HepG2 (cell line): ENCODE data around the gene SHMT1. TPM values are rescaled to one million over a fixed set of nuclear protein-coding genes. Genes with fewer than 3 reads are reported as not detected.

Experiments
- microRNA-seq: library from miRNA; unstranded; fragments of <30 nt; microRNA quantifications from one replicate; pipeline ENCODE4, GENCODE V29; 2020
- polyA plus RNA-seq, 8 experiments: library from polyadenylated mRNA; depleted of rRNA in 3 of 8; stranded (reverse) in 7 of 8; unstranded in 1 of 8; fragments of >200 nt; fragmentation: Illumina TruSeq in 4 of 8; extraction: Trizol in 4 of 8; gene quantifications; 2 replicates each; pipeline versions ENCODE4 v1.2.1 to v1.2.3, GENCODE V29; 2011 to 2016; ENCODE audit warnings: low read depth in 4 of 8, missing spikeins in 1 of 8, mixed read lengths in 1 of 8; ENCODE audit not compliant: insufficient read depth in 1 of 8
- small RNA-seq, 3 experiments: library from RNA; depleted of rRNA; stranded (forward); fragments of <200 nt; gene quantifications; one replicate each; pipeline ENCODE3, GENCODE V24; 2012; ENCODE audit warnings: low read depth in 2 of 3, low replicate concordance in 1 of 3; ENCODE audit not compliant: insufficient read length in 3 of 3, insufficient read depth in 2 of 3
- total RNA-seq, 5 experiments: library from RNA; depleted of rRNA; stranded (reverse); fragments of >200 nt; fragmentation: Illumina TruSeq; extraction: Trizol; gene quantifications; 2 replicates each; pipeline ENCODE4 v1.2.3, GENCODE V29; 2016; ENCODE audit warnings: low read depth in 1 of 5

Gene SHMT1
- total and polyA plus RNA-seq, 2 of the 13 experiments (the other 11 are each of a cell fraction or from before 2014, with no cell fraction given) = 21.3 to 48.8 TPM

Small RNA genes within 50 kb of the gene (microRNA-seq; reads per million reads assigned to microRNA genes)
- not detected for gene MIR6778

Small RNA genes within 50 kb of the gene (small RNA-seq; reads per million reads assigned to genes)
- 0 reads per million in 3 experiments for gene AL353997.5

Other genes with a start within 250 kb of the SHMT1 start
- 68.9 and 77.9 TPM in 2 replicates for gene ALKBH5, start 179.7 kb downstream of the SHMT1 start, total RNA-seq (2016; rRNA removed; fragmentation: Illumina TruSeq; extraction: Trizol)
- gene ALKBH5, start 179.7 kb downstream of the SHMT1 start, polyA plus RNA-seq (2011; rRNA removed) = 76.9 and 81.4 TPM in 2 replicates
- 15.3 and 19.7 TPM in 2 replicates for gene LLGL1, start 137.9 kb downstream of the SHMT1 start, total RNA-seq (2016; rRNA removed; fragmentation: Illumina TruSeq; extraction: Trizol)
- gene LLGL1, start 137.9 kb downstream of the SHMT1 start, polyA plus RNA-seq (2011; rRNA removed) = 15.0 and 18.8 TPM in 2 replicates
- 130 and 135 TPM in 2 replicates for gene FLII, start 104.8 kb downstream of the SHMT1 start, total RNA-seq (2016; rRNA removed; fragmentation: Illumina TruSeq; extraction: Trizol)
- 303 and 324 TPM in 2 replicates for gene FLII, start 104.8 kb downstream of the SHMT1 start, polyA plus RNA-seq (2011; rRNA removed)
- gene MIEF2, start 102.9 kb downstream of the SHMT1 start, total RNA-seq (2016; rRNA removed; fragmentation: Illumina TruSeq; extraction: Trizol) = 8.0 and 8.2 TPM in 2 replicates
- 6.0 and 9.5 TPM in 2 replicates for gene MIEF2, start 102.9 kb downstream of the SHMT1 start, polyA plus RNA-seq (2011; rRNA removed)
- 30.7 and 36.8 TPM in 2 replicates for gene TOP3A, start 48.6 kb downstream of the SHMT1 start, total RNA-seq (2016; rRNA removed; fragmentation: Illumina TruSeq; extraction: Trizol)
- 15.4 and 16.9 TPM in 2 replicates for gene TOP3A, start 48.6 kb downstream of the SHMT1 start, polyA plus RNA-seq (2011; rRNA removed)
- gene SMCR8, start 48.3 kb downstream of the SHMT1 start, total RNA-seq (2016; rRNA removed; fragmentation: Illumina TruSeq; extraction: Trizol) = 11.8 and 16.6 TPM in 2 replicates
- gene SMCR8, start 48.3 kb downstream of the SHMT1 start, polyA plus RNA-seq (2011; rRNA removed) = 7.6 and 7.7 TPM in 2 replicates
- gene EVPLL, start 14.2 kb upstream of the SHMT1 start, total RNA-seq (2016; rRNA removed; fragmentation: Illumina TruSeq; extraction: Trizol) = 0.07 TPM in 1 of 2 replicates, not detected in the other
- 0.05 TPM in 1 of 2 replicates, not detected in the other for gene EVPLL, start 14.2 kb upstream of the SHMT1 start, polyA plus RNA-seq (2011; rRNA removed)
- gene LGALS9C, start 113.2 kb upstream of the SHMT1 start, total RNA-seq (2016; rRNA removed; fragmentation: Illumina TruSeq; extraction: Trizol) = not detected in 2 replicates
- gene LGALS9C, start 113.2 kb upstream of the SHMT1 start, polyA plus RNA-seq (2011; rRNA removed) = not detected in 2 replicates